ENCODE results near the gene ARID1B.

ARID1B gene

DNA sequence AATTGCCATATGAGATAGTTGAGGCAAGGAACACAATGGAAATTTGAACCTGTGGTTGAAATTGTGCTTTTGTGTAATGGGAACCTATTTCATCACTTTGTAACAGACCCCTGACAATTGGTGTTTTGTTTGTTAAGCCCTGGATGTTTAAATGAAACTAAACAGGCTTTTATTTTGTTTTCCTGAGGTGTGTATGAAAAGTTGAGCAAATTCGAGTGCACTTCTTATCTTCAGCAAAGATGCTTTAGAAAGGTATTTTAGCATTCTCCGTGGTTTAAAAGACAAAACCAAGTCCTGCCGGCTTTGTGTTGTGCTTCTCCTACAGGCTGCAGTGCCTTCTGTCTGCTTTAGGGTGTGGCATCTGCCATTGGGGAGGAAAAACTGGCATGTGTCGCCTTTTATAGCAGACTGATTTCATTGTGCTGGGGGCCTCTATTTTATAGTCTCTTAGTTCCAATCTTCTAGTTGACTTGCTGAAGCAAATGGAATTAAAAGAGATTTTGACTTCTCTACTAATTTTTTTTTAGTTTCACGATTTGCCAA lies 2.2 kb upstream of the ARID1B start:
- DNase-seq: no peak

DNA sequence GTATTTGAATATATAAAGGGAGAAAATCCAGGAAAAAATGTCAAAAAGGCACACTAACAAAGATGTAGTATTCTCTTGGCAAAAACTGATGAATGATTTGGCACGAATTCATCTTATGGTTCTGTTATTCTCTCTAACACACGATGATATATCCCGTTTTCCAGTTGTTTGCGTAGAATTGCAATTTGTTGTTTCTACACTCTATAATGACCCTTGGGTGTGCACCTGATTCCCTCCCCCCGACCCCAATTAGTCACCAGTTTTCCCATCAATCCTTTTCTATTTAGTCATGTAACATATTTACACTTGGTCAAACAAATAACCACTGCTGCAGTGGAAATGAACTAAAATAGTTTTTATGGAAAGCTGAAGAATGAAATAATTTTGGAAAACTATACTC lies 1.5 kb upstream of the ARID1B start:
- DNase-seq: no peak

DNA sequence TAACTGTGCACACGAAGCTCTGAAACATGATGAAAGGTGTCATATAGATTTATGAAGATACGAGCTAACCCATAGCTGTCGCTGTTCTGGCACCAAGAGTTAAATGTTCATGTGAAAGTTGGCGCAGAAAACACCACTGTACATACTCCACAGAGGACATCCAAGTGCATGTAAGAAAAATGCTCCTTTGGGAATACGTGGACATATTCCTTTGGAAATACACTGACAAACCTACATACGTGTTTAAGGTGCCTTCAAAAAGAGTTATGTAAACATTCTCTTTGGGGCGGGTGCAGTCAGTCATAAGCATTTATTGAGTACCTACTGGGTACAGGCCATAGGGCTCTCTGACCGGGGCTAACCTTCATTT lies 723 bp upstream of the ARID1B start:
- no peak for DNase-seq

DNA sequence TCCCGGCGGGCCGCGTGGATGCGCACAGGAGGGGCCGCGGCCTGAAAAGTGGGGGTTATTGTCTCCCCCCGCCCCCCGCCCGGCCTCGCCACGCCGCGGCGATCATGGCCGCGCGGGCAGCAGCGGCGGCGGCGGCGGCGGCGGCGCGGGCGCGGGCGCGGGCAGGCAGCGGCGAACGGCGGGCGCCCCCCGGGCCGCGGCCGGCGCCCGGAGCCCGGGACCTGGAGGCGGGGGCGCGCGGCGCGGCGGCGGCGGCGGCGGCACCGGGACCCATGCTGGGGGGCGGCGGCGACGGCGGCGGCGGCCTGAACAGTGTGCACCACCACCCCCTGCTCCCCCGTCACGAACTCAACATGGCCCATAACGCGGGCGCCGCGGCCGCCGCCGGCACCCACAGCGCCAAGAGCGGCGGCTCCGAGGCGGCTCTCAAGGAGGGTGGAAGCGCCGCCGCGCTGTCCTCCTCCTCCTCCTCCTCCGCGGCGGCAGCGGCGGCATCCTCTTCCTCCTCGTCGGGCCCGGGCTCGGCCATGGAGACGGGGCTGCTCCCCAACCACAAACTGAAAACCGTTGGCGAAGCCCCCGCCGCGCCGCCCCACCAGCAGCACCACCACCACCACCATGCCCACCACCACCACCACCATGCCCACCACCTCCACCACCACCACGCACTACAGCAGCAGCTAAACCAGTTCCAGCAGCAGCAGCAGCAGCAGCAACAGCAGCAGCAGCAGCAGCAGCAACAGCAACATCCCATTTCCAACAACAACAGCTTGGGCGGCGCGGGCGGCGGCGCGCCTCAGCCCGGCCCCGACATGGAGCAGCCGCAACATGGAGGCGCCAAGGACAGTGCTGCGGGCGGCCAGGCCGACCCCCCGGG lies 637 bp downstream of the ARID1B start:
- peak; percentile 69 for DNase-seq

DNA sequence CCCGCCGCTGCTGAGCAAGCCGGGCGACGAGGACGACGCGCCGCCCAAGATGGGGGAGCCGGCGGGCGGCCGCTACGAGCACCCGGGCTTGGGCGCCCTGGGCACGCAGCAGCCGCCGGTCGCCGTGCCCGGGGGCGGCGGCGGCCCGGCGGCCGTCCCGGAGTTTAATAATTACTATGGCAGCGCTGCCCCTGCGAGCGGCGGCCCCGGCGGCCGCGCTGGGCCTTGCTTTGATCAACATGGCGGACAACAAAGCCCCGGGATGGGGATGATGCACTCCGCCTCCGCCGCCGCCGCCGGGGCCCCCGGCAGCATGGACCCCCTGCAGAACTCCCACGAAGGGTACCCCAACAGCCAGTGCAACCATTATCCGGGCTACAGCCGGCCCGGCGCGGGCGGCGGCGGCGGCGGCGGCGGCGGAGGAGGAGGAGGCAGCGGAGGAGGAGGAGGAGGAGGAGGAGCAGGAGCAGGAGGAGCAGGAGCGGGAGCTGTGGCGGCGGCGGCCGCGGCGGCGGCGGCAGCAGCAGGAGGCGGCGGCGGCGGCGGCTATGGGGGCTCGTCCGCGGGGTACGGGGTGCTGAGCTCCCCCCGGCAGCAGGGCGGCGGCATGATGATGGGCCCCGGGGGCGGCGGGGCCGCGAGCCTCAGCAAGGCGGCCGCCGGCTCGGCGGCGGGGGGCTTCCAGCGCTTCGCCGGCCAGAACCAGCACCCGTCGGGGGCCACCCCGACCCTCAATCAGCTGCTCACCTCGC lies 1.5 kb downstream of the ARID1B start:
- peak; percentile 67 for DNase-seq

DNA sequence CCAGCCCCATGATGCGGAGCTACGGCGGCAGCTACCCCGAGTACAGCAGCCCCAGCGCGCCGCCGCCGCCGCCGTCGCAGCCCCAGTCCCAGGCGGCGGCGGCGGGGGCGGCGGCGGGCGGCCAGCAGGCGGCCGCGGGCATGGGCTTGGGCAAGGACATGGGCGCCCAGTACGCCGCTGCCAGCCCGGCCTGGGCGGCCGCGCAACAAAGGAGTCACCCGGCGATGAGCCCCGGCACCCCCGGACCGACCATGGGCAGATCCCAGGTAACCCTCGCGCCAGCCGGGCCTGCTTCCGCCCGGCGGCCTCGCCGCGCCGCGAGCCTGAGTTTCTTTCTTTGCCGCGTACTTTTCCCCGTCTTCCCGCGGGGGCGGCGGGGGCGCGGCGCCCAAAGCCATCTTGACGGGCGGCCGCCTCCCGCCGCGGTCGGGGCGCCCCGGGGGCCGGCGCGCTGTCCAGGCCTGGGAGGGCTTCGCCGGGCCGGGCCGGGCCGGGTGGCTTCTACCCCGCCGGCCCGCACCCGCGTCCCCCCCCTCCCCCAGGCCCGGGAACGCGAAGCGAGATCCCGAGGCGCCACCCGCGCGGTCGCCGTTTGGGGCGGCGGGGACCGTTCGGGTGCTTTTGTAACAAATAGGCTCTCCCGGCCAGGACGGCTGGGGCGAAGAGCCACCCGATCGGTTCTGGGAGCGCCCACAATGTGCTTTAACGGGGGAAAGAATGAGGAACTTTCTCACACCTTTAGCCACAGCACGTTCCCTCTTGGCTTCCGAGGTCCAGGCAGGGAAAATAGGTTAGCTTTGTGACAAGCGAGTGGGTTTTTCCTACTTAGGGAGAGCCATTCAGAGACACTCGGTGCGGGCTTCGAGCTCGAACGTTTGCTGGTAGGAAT lies 2.3 kb downstream of the ARID1B start:
- peak; percentile 71 for DNase-seq

DNA sequence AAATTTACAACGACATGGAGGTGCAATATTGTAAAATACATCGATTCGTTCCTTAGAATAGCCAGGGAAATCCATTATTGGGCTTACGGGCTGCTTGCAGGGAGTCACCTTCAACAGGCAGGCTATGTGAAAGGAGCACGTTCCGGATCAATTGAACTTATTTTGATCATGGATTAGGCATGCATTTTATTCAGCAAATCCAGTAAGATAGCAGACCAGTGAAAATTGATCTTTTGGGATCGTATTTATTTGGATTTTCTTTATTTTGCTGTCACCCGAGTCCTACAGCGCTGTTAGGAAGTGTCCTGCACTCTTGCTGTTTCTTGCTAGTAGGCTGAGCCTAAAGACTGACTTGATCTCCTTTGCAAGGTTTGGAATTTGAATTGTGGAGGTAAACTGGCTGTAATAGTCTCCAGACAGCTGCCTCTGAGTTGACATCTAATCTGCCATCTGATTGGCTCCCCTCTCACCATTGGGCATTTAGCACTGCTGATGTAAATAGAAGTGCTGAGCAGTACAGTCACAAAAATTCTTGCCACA lies 3.0 kb downstream of the ARID1B start:
- DNase-seq: peak; percentile 49

DNA sequence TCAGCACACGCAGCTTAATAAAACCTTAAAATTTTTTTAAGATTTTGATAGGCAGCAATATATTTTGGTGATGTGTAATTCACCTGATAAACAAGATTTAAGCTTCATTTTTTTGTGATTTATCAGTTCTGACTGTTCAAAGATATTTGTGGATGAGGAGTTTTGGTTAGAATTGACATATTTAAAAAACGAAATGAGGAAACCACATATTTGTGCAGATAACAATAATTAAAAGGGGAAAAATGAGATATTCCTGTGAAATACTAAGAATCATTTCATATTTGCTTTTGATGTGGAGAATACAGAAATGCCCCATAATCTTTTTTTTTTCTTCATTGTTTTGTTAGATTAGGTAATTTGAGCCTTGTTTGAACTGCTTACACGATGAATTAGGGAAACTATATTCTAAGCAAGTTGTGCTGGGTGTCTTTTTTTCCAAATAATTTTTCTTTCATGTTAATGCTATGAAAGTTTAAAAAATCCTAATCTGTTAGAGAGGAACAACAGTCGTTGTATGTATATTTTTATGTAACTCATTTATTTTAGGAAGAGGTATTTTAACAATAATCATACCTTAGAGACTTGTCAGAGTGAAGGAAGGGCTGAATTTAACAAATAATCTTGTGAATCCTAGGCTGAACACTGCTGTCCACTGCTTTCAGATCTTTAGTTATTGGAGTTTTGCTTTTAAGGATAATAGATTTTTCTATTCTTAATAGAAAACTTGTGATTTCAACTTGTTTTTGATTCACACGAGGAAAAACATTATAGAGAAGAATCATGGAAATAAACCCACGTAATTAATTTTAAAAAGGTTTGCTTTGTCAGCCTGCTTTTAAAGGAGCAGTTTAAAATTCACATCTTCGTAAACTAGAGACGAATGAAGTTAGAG lies 4.0 kb downstream of the ARID1B start:
- no peak for DNase-seq

DNA sequence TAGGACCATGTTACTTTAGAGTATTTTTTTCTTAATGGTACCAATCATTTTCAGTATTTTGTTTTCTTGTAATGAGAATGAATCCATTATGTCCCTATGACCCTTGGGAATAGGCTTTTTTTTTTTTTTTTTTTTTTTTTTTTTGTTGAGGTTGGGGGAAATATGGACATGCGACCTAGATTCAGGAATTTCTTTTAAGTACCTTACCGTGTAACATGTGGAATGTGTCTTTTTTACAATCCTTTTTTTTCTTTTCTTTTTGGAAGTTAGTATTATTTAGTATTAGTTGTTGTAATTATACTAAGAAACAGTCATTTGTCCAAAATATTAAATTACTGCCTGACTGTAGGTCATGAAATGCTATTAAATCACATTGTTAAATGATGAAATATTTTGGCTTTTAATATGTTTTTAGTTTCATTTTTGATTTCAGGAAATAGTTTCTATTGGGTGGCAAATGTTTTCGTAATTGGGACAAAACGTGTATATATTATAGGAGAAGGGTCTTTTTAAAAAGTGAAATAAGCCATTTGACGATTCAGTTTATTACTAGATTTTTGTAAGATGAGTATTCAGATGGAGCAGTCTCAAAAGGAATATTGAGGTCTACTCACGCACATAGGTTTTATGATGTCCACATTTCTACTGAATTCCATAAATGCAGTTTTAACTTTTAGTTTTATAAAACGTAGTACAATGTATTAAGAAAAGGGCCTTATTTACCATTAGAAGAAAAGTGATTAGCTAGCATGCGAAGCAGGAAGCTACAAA lies 4.9 kb downstream of the ARID1B start:
- no peak for DNase-seq

DNA sequence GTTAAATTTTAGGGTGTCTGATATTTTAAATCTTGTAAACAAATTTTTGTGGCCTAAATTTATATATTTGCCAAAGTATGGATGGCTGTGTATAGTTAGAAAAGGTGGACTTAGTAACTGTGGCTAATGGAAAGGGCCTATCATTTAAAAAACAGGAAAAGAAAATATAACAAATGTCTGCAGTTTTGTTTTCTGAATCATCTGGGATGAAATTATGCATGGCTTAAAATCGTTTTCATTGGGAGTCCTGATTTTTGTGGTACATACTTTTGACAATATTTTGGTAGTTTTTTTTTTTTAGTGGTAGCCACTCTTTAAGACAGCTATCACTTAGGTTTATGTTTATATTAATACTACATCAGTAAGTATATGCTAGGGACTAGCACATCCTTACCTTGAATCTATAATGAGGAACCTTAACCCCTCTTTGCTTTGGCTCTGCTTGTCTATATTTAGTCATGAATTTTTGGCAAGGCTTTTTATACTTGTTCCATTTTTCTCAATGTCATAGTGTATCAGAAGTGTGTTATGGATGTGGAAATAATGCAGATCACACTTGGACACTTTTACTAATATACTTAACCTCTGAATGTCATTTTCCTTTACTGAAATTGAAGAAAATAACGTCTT lies 5.6 kb downstream of the ARID1B start:
- no peak for DNase-seq

DNA sequence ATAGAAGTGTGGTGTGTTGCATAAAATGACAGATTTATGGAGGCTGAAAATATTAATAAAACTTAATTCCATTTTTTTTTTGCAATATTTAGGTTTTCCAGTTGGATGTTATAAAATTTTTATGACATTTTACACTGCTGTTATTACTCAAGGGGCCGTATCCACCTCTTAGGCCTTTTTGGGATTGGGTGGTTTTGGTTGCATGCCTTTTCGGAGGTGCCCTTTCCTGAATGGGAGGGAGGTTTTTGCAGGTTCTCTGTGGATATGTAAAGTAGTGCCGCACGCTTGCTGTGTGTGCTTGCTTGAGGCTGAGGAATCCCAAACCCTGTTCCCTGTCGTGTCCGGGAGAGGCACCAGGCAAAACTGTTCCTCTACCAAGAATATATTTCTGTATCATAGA lies 6.8 kb downstream of the ARID1B start:
- DNase-seq: no peak

DNA sequence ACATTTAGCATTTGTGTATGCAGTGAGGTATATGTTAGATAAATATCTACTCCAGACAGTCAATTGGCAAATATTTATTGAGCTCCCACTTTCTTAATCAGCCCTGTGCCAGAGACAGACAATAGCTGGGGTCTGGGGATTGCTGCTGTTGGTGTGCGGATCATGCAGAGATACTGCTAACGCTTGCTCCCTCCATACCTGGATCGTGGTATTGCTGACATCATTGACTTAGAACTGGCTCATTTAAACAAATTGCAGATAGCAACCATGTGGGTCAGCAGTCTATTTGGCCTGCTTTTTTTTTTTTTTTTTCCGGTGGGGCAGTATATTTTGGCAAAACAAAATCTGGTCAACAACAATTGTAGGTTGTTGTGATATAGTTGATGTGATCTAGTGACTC lies 9.5 kb downstream of the ARID1B start:
- no peak for DNase-seq

DNA sequence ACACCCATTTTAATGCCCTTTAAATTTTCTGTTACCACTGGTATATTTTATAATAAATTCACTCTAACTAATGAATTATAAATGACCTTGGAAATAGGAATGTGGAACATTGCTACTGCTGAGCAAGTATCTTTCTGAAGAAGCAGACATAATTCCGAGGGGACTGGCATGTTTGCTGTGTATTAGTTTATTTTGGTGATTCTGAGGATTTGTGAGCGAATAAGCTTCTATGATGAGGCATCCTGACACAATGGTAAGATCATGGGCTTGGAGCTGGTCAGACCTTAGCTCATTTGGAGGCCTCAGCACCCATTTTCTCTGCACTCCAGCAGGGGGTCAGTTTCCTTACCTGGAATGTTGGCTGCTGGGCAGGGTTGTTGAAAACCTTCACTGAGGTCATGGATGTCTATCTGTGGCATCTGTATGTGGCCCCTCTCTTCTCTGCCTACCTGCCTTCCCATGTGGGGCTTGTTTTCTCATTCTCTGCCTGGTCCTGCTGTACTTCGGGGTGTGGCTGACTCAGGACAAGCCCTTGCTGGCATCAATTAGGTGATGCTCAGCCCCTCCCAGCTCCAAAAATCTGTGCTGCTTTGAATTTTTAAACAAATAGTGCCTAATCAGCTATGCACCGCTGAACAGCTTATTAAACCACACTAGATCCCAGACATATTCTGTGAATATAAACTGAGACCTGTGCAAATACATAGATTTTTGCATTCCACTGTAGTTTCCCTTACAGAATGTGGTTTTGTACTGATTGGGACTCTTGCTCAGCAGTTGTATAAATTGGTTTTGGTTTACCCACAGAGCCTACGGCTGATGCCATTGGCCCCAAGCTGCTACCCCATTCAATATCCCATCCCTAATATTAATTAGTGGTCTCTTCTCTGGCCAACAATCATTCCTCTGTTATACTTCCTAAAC lies 10.7 kb downstream of the ARID1B start:
- no peak for DNase-seq

DNA sequence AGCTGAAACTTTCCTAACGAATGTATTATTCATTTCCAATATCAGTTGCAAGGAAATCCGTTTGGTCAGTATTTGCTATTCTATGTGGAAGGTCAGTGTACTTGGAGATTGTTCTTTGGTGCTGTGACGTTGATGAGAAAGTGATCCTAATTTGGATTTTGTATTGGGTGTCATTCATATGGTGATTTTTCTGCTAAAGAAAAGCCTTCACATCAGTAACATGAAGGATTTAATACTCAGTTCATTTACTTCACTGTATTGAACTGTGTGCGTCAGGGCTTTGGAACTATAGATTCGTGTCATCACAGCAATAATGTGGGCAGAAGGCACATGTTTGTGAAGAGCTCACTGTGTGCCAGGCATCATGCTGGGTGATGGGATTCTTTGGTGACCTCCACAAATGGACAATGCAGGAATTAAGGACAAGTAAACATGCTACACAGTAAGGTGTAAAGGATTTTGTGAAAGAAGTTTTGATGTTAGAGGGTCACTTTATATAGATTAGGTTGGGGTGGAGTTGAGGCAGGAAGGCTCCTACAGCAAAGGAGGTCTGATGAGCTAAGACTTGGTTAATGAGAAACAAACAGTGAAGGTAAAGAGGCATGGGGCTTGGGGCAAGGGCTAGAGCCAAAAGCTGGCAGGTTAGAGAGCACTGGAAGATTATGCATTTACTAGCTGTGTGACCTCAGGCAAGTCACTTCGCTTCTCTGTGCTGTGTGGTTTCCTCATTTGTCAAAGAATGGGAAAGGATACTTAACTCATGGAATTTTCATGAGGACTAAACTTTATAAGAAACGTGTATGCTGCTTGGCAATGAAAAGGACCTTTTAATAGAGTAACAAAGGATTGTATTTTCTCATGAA lies 12.1 kb downstream of the ARID1B start:
- no peak for DNase-seq

DNA sequence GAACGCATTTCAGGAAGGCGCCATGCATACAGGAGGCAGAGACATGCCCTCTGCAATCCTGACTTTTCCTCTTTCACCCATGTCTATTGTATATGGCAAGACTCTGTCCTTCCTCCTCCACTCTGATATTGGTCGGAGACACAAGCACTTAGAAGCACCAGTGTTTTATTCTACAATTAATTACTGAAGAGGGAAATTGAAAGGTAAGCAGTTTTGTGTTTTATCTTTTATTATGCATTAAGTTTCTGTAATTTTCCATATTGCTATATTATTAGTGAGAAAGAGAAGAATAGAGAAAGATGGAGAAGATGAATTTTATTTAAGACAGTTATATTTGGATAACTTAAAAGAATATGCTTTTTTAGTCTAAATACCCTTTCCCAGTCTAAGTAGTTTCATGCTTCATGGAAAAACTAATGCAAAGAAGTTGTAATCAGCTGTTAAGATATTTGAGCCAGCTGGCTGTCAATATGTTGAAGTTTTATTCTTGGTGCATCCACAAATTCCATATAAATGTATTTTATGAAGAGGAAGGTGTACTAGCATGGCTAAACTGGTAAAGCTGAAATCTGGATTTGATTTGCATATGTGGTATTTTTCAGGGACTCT lies 13.6 kb downstream of the ARID1B start:
- DNase-seq: no peak

DNA sequence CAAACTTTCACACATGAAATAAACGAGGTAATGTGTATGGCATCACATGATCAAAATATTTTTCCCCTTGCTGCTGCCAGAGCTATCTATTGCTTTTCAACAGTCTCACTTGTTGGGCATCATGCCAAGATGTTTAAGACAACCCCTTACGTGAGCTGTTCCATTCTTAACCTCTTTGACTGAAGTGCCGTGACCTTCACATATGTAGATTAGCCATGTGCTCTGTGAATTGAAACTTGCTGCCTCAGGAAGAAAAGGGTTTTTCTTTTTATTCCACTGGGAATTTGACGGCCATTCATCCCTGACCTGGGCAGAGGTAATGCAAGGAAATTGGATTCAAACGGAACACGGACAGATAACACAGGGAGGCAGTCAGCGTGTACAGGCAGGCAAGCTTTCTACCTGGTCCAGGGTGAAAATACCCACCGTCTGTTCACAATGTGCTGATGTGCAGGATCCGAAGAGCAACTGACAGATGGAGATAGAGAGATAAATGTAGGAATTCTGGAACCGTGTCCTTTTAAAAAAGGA lies 14.2 kb downstream of the ARID1B start:
- no peak for DNase-seq

DNA sequence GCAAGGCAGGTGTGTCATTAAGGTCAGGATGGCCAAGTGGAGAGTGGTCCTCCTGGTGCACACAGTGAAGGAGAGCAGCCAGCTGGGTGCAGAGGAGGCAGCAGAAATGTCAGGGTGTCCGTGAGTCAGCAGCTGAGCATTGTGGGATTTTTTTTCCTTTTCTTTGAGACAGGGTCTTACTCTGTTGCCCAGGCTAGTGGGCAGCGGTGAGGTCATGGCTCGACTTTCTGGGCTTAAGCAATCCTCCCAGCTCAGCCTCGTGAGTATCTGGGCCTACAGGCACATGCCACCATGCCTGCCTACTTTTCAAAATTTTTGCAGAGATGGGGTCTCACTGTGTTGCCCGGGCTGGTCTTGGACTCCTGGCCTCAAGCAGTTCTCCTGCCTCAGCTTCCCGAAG lies 16.0 kb downstream of the ARID1B start:
- no peak for DNase-seq
